HepG2 (cell line): ENCODE results near the gene NPB. TPM values are rescaled to one million over a fixed set of nuclear protein-coding genes. Genes with fewer than 3 reads are reported as not detected.

Experiments
- AHR ChIP-seq: IDR thresholded peaks from 2 replicates; pipeline ENCODE4 v1.6.1; 2018; ENCODE audit warnings: missing genetic modification reagents, missing compliant biosample characterization
- CHD4 ChIP-seq: fragments of 200-600 bp; sonication (generic); IDR thresholded peaks from 2 replicates; pipeline ENCODE4 v1.7.0; 2017; ENCODE audit warnings: mild to moderate bottlenecking, low read length, borderline replicate concordance
- ETV6 ChIP-seq: sonication (generic); formaldehyde crosslinking; conservative IDR thresholded peaks from 2 replicates; pipeline ENCODE4 v1.4.0; 2020; ENCODE audit warnings: missing genetic modification reagents
- GATAD2A ChIP-seq: IDR thresholded peaks from 2 replicates; pipeline ENCODE4 v1.6.1; 2016
- IKZF4 ChIP-seq: sonication (generic); formaldehyde crosslinking; IDR thresholded peaks from 2 replicates; pipeline ENCODE4 v1.5.1; 2020; ENCODE audit warnings: borderline replicate concordance, mild to moderate bottlenecking, low read depth, missing genetic modification reagents; ENCODE audit errors: not compliant biosample characterization
- IRX3 ChIP-seq: sonication (generic); formaldehyde crosslinking; IDR thresholded peaks from 2 replicates; pipeline ENCODE4 v1.8.1; 2023; ENCODE audit warnings: mild to moderate bottlenecking, low read depth, missing genetic modification reagents, borderline replicate concordance
- MED8 ChIP-seq: sonication (generic); formaldehyde crosslinking; IDR thresholded peaks from 2 replicates; pipeline ENCODE4 v1.8.1; 2023; ENCODE audit warnings: mild to moderate bottlenecking, missing genetic modification reagents; ENCODE audit not compliant: insufficient replicate concordance
- MTA3 ChIP-seq: sonication (generic); formaldehyde crosslinking; IDR thresholded peaks from 2 replicates; pipeline ENCODE4 v1.4.0; 2020; ENCODE audit warnings: missing genetic modification reagents
- MZF1 ChIP-seq: sonication (generic); formaldehyde crosslinking; IDR thresholded peaks from 2 replicates; pipeline ENCODE4 v1.8.1; 2023; ENCODE audit warnings: mild to moderate bottlenecking, missing genetic modification reagents, borderline replicate concordance
- POLR2AphosphoS5 ChIP-seq: IDR thresholded peaks from 2 replicates; pipeline ENCODE4 v1.6.1; 2012; ENCODE audit warnings: low read depth, low read length
- SALL1 ChIP-seq: sonication (generic); formaldehyde crosslinking; IDR thresholded peaks from 2 replicates; pipeline ENCODE4 v1.8.0; 2022; ENCODE audit warnings: mild to moderate bottlenecking, missing genetic modification reagents
- TBP ChIP-seq: sonication (generic); formaldehyde crosslinking; IDR thresholded peaks from 2 replicates; pipeline ENCODE4 v1.5.0; 2020; ENCODE audit warnings: missing genetic modification reagents
- ZBTB8A ChIP-seq: sonication (generic); formaldehyde crosslinking; IDR thresholded peaks from 2 replicates; pipeline ENCODE4 v1.4.0; 2020; ENCODE audit warnings: mild to moderate bottlenecking, low read depth, missing genetic modification reagents, borderline replicate concordance
- ZC3H4 ChIP-seq: sonication (generic); formaldehyde crosslinking; IDR thresholded peaks from 2 replicates; pipeline ENCODE4 v1.4.0; 2020; ENCODE audit warnings: missing genetic modification reagents, borderline replicate concordance
- ZFP36L2 ChIP-seq: sonication (generic); formaldehyde crosslinking; IDR thresholded peaks from 2 replicates; pipeline ENCODE4 v1.4.0; 2020; ENCODE audit warnings: missing genetic modification reagents
- ZNF256 ChIP-seq: sonication (generic); formaldehyde crosslinking; conservative IDR thresholded peaks from 2 replicates; pipeline ENCODE4 v1.4.0; 2020; ENCODE audit warnings: missing genetic modification reagents
- ZNF317 ChIP-seq: sonication (generic); formaldehyde crosslinking; IDR thresholded peaks from 2 replicates; pipeline ENCODE4 v1.5.0; 2020; ENCODE audit warnings: mild to moderate bottlenecking, missing genetic modification reagents
- ZNF446 ChIP-seq: sonication (generic); formaldehyde crosslinking; IDR thresholded peaks from 2 replicates; pipeline ENCODE4 v1.5.0; 2020; ENCODE audit warnings: mild to moderate bottlenecking, missing genetic modification reagents
- ZNF468 ChIP-seq: sonication (generic); formaldehyde crosslinking; IDR thresholded peaks from 2 replicates; pipeline ENCODE4 v1.8.0; 2022; ENCODE audit warnings: mild to moderate bottlenecking, moderate library complexity, missing genetic modification reagents
- ZNF619 ChIP-seq: sonication (generic); formaldehyde crosslinking; IDR thresholded peaks from 2 replicates; pipeline ENCODE4 v1.4.0; 2020; ENCODE audit warnings: mild to moderate bottlenecking, missing genetic modification reagents
- ZZZ3 ChIP-seq: sonication (generic); formaldehyde crosslinking; IDR thresholded peaks from 2 replicates; pipeline ENCODE4 v1.4.0; 2020; ENCODE audit warnings: missing genetic modification reagents, mild to moderate bottlenecking, borderline replicate concordance
- polyA plus RNA-seq, 8 experiments: library from polyadenylated mRNA; depleted of rRNA in 3 of 8; stranded (reverse) in 7 of 8; unstranded in 1 of 8; fragments of >200 nt; fragmentation: Illumina TruSeq in 4 of 8; extraction: Trizol in 4 of 8; gene quantifications; 2 replicates each; pipeline versions ENCODE4 v1.2.1 to v1.2.3, GENCODE V29; 2011 to 2016; ENCODE audit warnings: low read depth in 4 of 8, missing spikeins in 1 of 8, mixed read lengths in 1 of 8; ENCODE audit not compliant: insufficient read depth in 1 of 8
- total RNA-seq, 5 experiments: library from RNA; depleted of rRNA; stranded (reverse); fragments of >200 nt; fragmentation: Illumina TruSeq; extraction: Trizol; gene quantifications; 2 replicates each; pipeline ENCODE4 v1.2.3, GENCODE V29; 2016; ENCODE audit warnings: low read depth in 1 of 5
- TF ChIP-seq, protein P1 (sequence below): sonication (generic); formaldehyde crosslinking; conservative IDR thresholded peaks from 2 replicates; pipeline ENCODE4 v1.4.0; 2020; ENCODE audit warnings: missing genetic modification reagents
- TF ChIP-seq, protein P2 (sequence below): IDR thresholded peaks from 2 replicates; pipeline ENCODE4 v1.6.1; 2018; ENCODE audit warnings: missing genetic modification reagents, mild to moderate bottlenecking, missing compliant biosample characterization
- TF ChIP-seq, protein P3 (sequence below): sonication (generic); formaldehyde crosslinking; IDR thresholded peaks from 2 replicates; pipeline ENCODE4 v1.5.0; 2020; ENCODE audit warnings: missing genetic modification reagents
- TF ChIP-seq, protein P4 (sequence below): sonication (generic); formaldehyde crosslinking; IDR thresholded peaks from 2 replicates; pipeline ENCODE4 v1.4.0; 2020; ENCODE audit warnings: missing genetic modification reagents, borderline replicate concordance

The NPB gene
- total and polyA plus RNA-seq, 2 of the 13 experiments (the other 11 are each of a cell fraction or from before 2014, with no cell fraction given): 0.11 to 0.93 TPM

DNA sequence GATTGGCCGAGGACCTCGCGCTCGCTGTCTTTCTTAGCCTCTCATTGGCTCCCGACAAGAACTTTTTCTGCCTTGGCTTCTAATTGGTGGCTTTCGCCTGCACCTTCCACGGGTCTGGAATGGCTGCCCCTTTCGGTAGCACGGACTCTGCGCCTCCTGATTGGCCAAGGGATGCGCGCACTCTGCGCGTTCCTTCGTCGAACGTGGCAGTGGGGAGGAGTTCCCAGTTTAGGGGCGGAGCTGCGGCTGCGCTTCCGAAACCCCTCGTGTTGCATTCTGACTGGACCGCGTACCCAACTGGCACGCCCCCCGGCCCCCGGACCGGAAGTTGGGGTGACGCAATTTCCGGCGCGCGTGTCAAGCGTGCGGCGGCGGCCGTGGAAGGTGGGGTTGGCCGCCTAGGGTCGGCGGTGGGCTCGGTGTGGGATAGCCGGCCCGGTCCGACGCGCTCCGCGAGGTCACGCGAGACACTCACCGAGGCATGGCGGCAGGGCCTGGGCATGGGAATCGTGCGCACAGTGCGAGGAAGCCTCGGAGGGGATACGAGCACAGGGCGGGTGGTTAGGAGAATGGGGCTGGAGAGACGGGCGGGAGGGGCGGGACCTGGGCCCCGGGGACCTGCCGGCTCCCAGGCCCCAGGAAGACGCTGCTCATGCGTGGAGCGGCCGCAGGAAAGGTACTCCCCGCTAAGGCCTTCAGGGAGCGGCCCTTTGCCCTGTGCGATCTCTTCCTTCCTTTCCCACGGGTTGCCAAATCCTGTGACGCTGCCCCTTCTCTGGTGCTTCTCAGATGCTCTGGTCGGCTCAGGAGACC is 41.1 kb upstream of the NPB start (continued):
- TF ChIP-seq MZF1 (CRISPR knock-in tag) (no peak), CHD4 (no peak), ZC3H4 (CRISPR knock-in tag) (no peak; the same call in 1 of the 2 replicates), ZZZ3 (CRISPR knock-in tag) (peak; percentile 73; the same call in 1 of the 2 replicates), ZNF317 (CRISPR knock-in tag) (peak; percentile 92), ZNF619 (CRISPR knock-in tag) (no peak), MED8 (CRISPR knock-in tag) (peak; percentile 98), AHR (CRISPR knock-in tag) (peak; percentile 91; the same call in 1 of the 2 replicates), TBP (CRISPR knock-in tag) (0 out of 2 replicates have a peak, but pooled peaks have one; percentile 48), IRX3 (CRISPR knock-in tag) (0 out of 2 replicates have a peak, but pooled peaks have one; percentile 10), ETV6 (peak; percentile 92), MTA3 (no peak), GATAD2A (peak; percentile 67), ZNF446 (no peak), POLR2AphosphoS5 (peak; percentile 94), ZBTB8A (no peak; the same call in 1 of the 2 replicates), ZNF256 (no peak), SALL1 (CRISPR knock-in tag) (peak; percentile 95), ZFP36L2 (CRISPR knock-in tag) (no peak), ZNF468 (CRISPR knock-in tag) (no peak; the same call in 1 of the 2 replicates), IKZF4 (CRISPR knock-in tag) (peak; percentile 66)
- TF ChIP-seq, protein P1, sequence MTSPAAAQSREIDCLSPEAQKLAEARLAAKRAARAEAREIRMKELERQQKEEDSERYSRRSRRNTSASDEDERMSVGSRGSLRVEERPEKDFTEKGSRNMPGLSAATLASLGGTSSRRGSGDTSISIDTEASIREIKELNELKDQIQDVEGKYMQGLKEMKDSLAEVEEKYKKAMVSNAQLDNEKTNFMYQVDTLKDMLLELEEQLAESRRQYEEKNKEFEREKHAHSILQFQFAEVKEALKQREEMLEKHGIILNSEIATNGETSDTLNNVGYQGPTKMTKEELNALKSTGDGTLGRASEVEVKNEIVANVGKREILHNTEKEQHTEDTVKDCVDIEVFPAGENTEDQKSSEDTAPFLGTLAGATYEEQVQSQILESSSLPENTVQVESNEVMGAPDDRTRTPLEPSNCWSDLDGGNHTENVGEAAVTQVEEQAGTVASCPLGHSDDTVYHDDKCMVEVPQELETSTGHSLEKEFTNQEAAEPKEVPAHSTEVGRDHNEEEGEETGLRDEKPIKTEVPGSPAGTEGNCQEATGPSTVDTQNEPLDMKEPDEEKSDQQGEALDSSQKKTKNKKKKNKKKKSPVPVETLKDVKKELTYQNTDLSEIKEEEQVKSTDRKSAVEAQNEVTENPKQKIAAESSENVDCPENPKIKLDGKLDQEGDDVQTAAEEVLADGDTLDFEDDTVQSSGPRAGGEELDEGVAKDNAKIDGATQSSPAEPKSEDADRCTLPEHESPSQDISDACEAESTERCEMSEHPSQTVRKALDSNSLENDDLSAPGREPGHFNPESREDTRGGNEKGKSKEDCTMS (CRISPR knock-in tag): no peak
- TF ChIP-seq, protein P2, sequence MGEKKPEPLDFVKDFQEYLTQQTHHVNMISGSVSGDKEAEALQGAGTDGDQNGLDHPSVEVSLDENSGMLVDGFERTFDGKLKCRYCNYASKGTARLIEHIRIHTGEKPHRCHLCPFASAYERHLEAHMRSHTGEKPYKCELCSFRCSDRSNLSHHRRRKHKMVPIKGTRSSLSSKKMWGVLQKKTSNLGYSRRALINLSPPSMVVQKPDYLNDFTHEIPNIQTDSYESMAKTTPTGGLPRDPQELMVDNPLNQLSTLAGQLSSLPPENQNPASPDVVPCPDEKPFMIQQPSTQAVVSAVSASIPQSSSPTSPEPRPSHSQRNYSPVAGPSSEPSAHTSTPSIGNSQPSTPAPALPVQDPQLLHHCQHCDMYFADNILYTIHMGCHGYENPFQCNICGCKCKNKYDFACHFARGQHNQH: peak; percentile 89
- TF ChIP-seq, protein P3, sequence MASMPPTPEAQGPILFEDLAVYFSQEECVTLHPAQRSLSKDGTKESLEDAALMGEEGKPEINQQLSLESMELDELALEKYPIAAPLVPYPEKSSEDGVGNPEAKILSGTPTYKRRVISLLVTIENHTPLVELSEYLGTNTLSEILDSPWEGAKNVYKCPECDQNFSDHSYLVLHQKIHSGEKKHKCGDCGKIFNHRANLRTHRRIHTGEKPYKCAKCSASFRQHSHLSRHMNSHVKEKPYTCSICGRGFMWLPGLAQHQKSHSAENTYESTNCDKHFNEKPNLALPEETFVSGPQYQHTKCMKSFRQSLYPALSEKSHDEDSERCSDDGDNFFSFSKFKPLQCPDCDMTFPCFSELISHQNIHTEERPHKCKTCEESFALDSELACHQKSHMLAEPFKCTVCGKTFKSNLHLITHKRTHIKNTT (CRISPR knock-in tag): no peak
- TF ChIP-seq, protein P4, sequence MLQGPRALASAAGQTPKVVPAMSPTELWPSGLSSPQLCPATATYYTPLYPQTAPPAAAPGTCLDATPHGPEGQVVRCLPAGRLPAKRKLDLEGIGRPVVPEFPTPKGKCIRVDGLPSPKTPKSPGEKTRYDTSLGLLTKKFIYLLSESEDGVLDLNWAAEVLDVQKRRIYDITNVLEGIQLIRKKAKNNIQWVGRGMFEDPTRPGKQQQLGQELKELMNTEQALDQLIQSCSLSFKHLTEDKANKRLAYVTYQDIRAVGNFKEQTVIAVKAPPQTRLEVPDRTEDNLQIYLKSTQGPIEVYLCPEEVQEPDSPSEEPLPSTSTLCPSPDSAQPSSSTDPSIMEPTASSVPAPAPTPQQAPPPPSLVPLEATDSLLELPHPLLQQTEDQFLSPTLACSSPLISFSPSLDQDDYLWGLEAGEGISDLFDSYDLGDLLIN: 0 out of 2 replicates have a peak, but pooled peaks have one; percentile 48
